HL-60 (cell line): Measurements from ENCODE around the gene CBARP.

ENCODE experiments used
- DNase-seq, 2 experiments: peaks; one replicate each; pipeline ENCODE4 v3.0.0-alpha.2; 2010 to 2020; ENCODE audit warnings: low read depth in 1 of 2, low spot score in 1 of 2
- H3K27ac ChIP-seq: fragments of 250-450 bp; sonication (Bioruptor Pico); replicated peaks from 2 replicates; pipeline ENCODE4 v1.5.1; 2020; ENCODE audit warnings: mild to moderate bottlenecking, moderate library complexity
- H3K27me3 ChIP-seq: fragments of 250-450 bp; sonication (Bioruptor Pico); 2 replicates; pipeline ENCODE4 v1.5.1; 2021; ENCODE audit warnings: mild to moderate bottlenecking, moderate library complexity; ENCODE audit not compliant: insufficient read depth, poor library complexity, severe bottlenecking
- H3K4me3 ChIP-seq: replicated peaks from 2 replicates; pipeline ENCODE4 v1.5.1; 2011; ENCODE audit warnings: mild to moderate bottlenecking, control low read depth, low read length; ENCODE audit not compliant: insufficient read depth
- CTCF ChIP-seq: IDR thresholded peaks from one replicate; pipeline ENCODE4 v1.5.1; 2011; ENCODE audit warnings: low read length, control low read depth, inconsistent platforms; ENCODE audit not compliant: insufficient read depth
- GABPA ChIP-seq: IDR thresholded peaks from 2 replicates; pipeline ENCODE4 v1.6.1; 2012; ENCODE audit warnings: low read depth
- POLR2AphosphoS5 ChIP-seq: IDR thresholded peaks from 2 replicates; pipeline ENCODE4 v1.6.1; 2012; ENCODE audit warnings: low read depth
- REST ChIP-seq: IDR thresholded peaks from 2 replicates; pipeline ENCODE4 v1.6.1; 2012; ENCODE audit warnings: low read depth; ENCODE audit not compliant: insufficient replicate concordance
- SPI1 ChIP-seq: IDR thresholded peaks from 2 replicates; pipeline ENCODE4 v1.6.1; 2012; ENCODE audit warnings: low read depth, mild to moderate bottlenecking, borderline replicate concordance

Gene CBARP

GRCh38 chr19:1232652-1233072, 5.1 kb downstream of the CBARP start:
- TF ChIP-seq POLR2AphosphoS5 (no peak), CTCF (no peak), REST (no peak), SPI1 (no peak), GABPA (no peak)
- Histone ChIP-seq H3K4me3 (no peak overlapping the region), H3K27ac (no peak overlapping the region), H3K27me3 (peaks cover 18% of the 10 kb centered on the region)
- no peak for DNase-seq

GRCh38 chr19:1231729-1232637, 5.8 kb downstream of the CBARP start:
- Histone ChIP-seq H3K27me3 (peaks cover 14% of the 10 kb centered on the region), H3K27ac (no peak overlapping the region), H3K4me3 (no peak overlapping the region)
- TF ChIP-seq CTCF (no peak), GABPA (no peak), POLR2AphosphoS5 (no peak), REST (no peak), SPI1 (no peak)
- no peak for DNase-seq

- DNase-seq = no peak
- H3K4me3 ChIP-seq = no peak overlapping the region
- H3K27ac ChIP-seq = no peak overlapping the region
- peaks cover 6% of the 10 kb centered on the region for H3K27me3 ChIP-seq
- TF ChIP-seq REST (no peak), GABPA (no peak), CTCF (no peak), SPI1 (no peak), POLR2AphosphoS5 (no peak)
These were observed 6.9 kb downstream of the CBARP start for GRCh38 chr19:1230783-1231489.
